ENCODE measurements around the gene MYOZ3. TPM values are rescaled to one million over a fixed set of nuclear protein-coding genes. Genes with fewer than 3 reads are reported as not detected.

Gene MYOZ3
- total RNA-seq, 2 experiments from 2014 or later: not detected

GRCh38 chr5:150675069-150675468, 14.0 kb downstream of the MYOZ3 start:
- TF ChIP-seq EZH2phosphoT487 (IDR thresholded peaks at IDR 0.05; ENCODE audit: borderline replicate concordance, low read depth, low read length): no peak
- TF ChIP-seq CTCF (conservative IDR thresholded peaks at IDR 0.05; ENCODE audit: low read length): no peak
- H3K27ac ChIP-seq (ENCODE audit: low read depth, low read length, poor library complexity, severe bottlenecking): no peak overlapping the region
- no peaks in the 10 kb centered on the region for H3K9me3 ChIP-seq (ENCODE audit: low read length)
- ChIA-PET CTCF (ENCODE audit: unreplicated experiment) (no interaction called here), POLR2A (interaction anchor here (0.6 to 0.8 kb wide), 3 partner anchors 9 to 422 kb away, joined by 3 to 5 read pairs (median 3); no protein-coding TSS in a partner anchor)
- no peak overlapping the region for H2AFZ ChIP-seq (ENCODE audit: low read length)
- no peaks in the 10 kb centered on the region for H3K9me2 ChIP-seq (ENCODE audit: insufficient read depth, low read length)
- H3K36me3 ChIP-seq (ENCODE audit: insufficient read depth, low read length): no peaks in the 10 kb centered on the region
- BruUV-seq (replicated peaks): no TSS peak
- no peak overlapping the region for H3K4me3 ChIP-seq (ENCODE audit: low read depth, low read length, poor library complexity, severe bottlenecking)
- no peaks in the 10 kb centered on the region for H4K20me1 ChIP-seq (ENCODE audit: insufficient read depth, low read length)
- H3K4me2 ChIP-seq (ENCODE audit: low read length): no peak overlapping the region
- no peak for DNase-seq (ENCODE audit: low spot score)
- no peaks in the 10 kb centered on the region for H3K4me1 ChIP-seq (ENCODE audit: insufficient read depth, low read length, poor library complexity, severe bottlenecking)
- no peaks in the 10 kb centered on the region for H3K79me2 ChIP-seq (ENCODE audit: insufficient read depth, low read depth, low read length)
- intact Hi-C loops (cut with micrococcal nuclease; ENCODE audit: unreplicated experiment): no loop called here

- Histone ChIP-seq H3K4me1 (ENCODE audit: insufficient read depth, low read length, poor library complexity, severe bottlenecking) (no peaks in the 10 kb centered on the region), H3K9me3 (ENCODE audit: low read length) (no peaks in the 10 kb centered on the region), H3K79me2 (ENCODE audit: insufficient read depth, low read depth, low read length) (no peaks in the 10 kb centered on the region), H3K36me3 (ENCODE audit: insufficient read depth, low read length) (no peaks in the 10 kb centered on the region), H4K20me1 (ENCODE audit: insufficient read depth, low read length) (no peaks in the 10 kb centered on the region), H2AFZ (ENCODE audit: low read length) (no peak overlapping the region), H3K4me3 (ENCODE audit: low read depth, low read length, poor library complexity, severe bottlenecking) (no peak overlapping the region), H3K9me2 (ENCODE audit: insufficient read depth, low read length) (no peaks in the 10 kb centered on the region), H3K4me2 (ENCODE audit: low read length) (no peak overlapping the region), H3K27ac (ENCODE audit: low read depth, low read length, poor library complexity, severe bottlenecking) (no peak overlapping the region)
- DNase-seq (ENCODE audit: low spot score): no peak
- no peak for TF ChIP-seq EZH2phosphoT487 (IDR thresholded peaks at IDR 0.05; ENCODE audit: borderline replicate concordance, low read depth, low read length)
- TF ChIP-seq CTCF (conservative IDR thresholded peaks at IDR 0.05; ENCODE audit: low read length): no peak
- ChIA-PET POLR2A (no interaction called here), CTCF (ENCODE audit: unreplicated experiment) (no interaction called here)
- intact Hi-C loops (cut with micrococcal nuclease; ENCODE audit: unreplicated experiment): no loop called here
- BruUV-seq (replicated peaks): no TSS peak
Observed at GRCh38 chr5:150676578-150676977, 15.5 kb downstream of the MYOZ3 start.

GRCh38 chr5:150689120-150689519, 28.1 kb downstream of the MYOZ3 start:
- no peak overlapping the region for H3K4me3 ChIP-seq (ENCODE audit: low read depth, low read length, poor library complexity, severe bottlenecking)
- POLR2A ChIA-PET: interaction anchor here (1.0 to 1.4 kb wide), 2 partner anchors 12 to 32 kb away, joined by 3 read pairs; partner anchors contain the start of gene RBM22
- H2AFZ ChIP-seq (ENCODE audit: low read length): no peak overlapping the region
- intact Hi-C loops (cut with micrococcal nuclease; ENCODE audit: unreplicated experiment): no loop called here
- no peaks in the 10 kb centered on the region for H4K20me1 ChIP-seq (ENCODE audit: insufficient read depth, low read length)
- H3K9me2 ChIP-seq (ENCODE audit: insufficient read depth, low read length): no peaks in the 10 kb centered on the region
- no peaks in the 10 kb centered on the region for H3K4me1 ChIP-seq (ENCODE audit: insufficient read depth, low read length, poor library complexity, severe bottlenecking)
- DNase-seq (ENCODE audit: low spot score): no peak
- BruUV-seq (replicated peaks): no TSS peak
- TF ChIP-seq CTCF (conservative IDR thresholded peaks at IDR 0.05; ENCODE audit: low read length) (no peak), EZH2phosphoT487 (IDR thresholded peaks at IDR 0.05; ENCODE audit: borderline replicate concordance, low read depth, low read length) (no peak)
- H3K27ac ChIP-seq (ENCODE audit: low read depth, low read length, poor library complexity, severe bottlenecking): no peak overlapping the region
- H3K4me2 ChIP-seq (ENCODE audit: low read length): no peak overlapping the region
- H3K79me2 ChIP-seq (ENCODE audit: insufficient read depth, low read depth, low read length): no peaks in the 10 kb centered on the region
- no peaks in the 10 kb centered on the region for H3K9me3 ChIP-seq (ENCODE audit: low read length)
- peaks cover 55% of the 10 kb centered on the region for H3K36me3 ChIP-seq (ENCODE audit: insufficient read depth, low read length)
- CTCF ChIA-PET (ENCODE audit: unreplicated experiment): no interaction called here
